Measurements from ENCODE around the gene TMBIM1. TPM values are rescaled to one million over a fixed set of nuclear protein-coding genes. Genes with fewer than 3 reads are reported as not detected.

TMBIM1 gene
- total RNA-seq, 6 donors from 2014 or later = 112 to 359 (median 236) TPM

GRCh38 chr2:218286570-218287459 lies 5.5 kb downstream of the TMBIM1 start:
- H3K36me3 ChIP-seq = peaks cover under 1 to 25% (median 10%) of the 10 kb centered on the region in 4 donors
- peak overlapping the region; percentile 8 to 97 (median 32) for H3K4me3 ChIP-seq
- TF ChIP-seq EP300 (IDR thresholded peaks at IDR 0.05) (peak in 2 of 4 donors; percentile 45 to 88), CTCF (IDR thresholded peaks at IDR 0.05) (no peak), POLR2AphosphoS5 (IDR thresholded peaks at IDR 0.05) (peak; percentile 52 to 87), POLR2A (IDR thresholded peaks at IDR 0.05) (peak in 3 of 4 donors; percentile 35 to 66 (median 42))
- 3 to 6% methylated on average over 11 of the region's 11 CpGs for WGBS, 2 donors
- H3K27ac ChIP-seq = peak overlapping the region; percentile 97 to 100 (median 99)
- H3K9me3 ChIP-seq = no peaks in the 10 kb centered on the region
- peak; percentile 92 for ATAC-seq (ENCODE audit: low FRiP score in 2 of 2)
- peaks cover 81 to 100% (median 95%) of the 10 kb centered on the region in 4 donors for H3K4me1 ChIP-seq
- no peaks in the 10 kb centered on the region for H3K27me3 ChIP-seq
- DNase-seq = peak in 1 of 2 donors; percentile 97

DNA sequence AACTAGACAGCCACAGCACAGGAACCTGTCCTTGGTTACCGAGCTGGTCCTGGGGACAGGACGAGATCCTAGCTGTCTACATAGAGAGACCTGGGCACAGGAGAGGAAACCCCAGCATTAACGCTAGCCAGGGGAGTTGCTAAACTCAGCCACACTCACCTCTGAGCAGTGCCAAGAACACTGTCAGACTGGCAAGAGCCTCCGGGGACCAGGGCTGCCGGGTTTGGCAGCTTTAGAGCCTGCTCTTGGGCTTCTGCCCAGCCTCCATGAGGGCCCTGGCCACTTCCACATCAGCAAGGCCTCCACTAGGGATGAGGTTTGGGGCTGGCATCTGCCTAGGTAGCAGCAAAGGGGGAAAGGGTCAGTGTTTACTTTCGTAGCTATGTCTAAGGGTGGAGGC lies 6.7 kb downstream of the TMBIM1 start:
- DNase-seq (peak in 1 of 2 donors; percentile 86), ATAC-seq (ENCODE audit: low FRiP score in 2 of 2) (peak in 1 of 2 donors; percentile 44)

GRCh38 chr2:218284106-218284811 lies 8.0 kb downstream of the TMBIM1 start:
- no peaks in the 10 kb centered on the region for H3K9me3 ChIP-seq
- H3K36me3 ChIP-seq = peaks cover 20 to 51% (median 34%) of the 10 kb centered on the region in 4 donors
- ATAC-seq (ENCODE audit: low FRiP score in 2 of 2) = peak in 1 of 2 donors; percentile 48
- H3K4me3 ChIP-seq = peak overlapping the region in 1 of 4 donors; percentile 18
- 58 to 68% methylated on average over 13 to 16 of the region's 16 CpGs for WGBS, 2 donors
- H3K4me1 ChIP-seq = peaks cover 71 to 83% (median 80%) of the 10 kb centered on the region in 4 donors
- H3K27me3 ChIP-seq = no peaks in the 10 kb centered on the region
- DNase-seq = peak in 1 of 2 donors; percentile 69
- H3K27ac ChIP-seq = peak overlapping the region; percentile 79 to 100 (median 99)
- TF ChIP-seq CTCF (IDR thresholded peaks at IDR 0.05) (no peak), EP300 (IDR thresholded peaks at IDR 0.05) (no peak), POLR2A (IDR thresholded peaks at IDR 0.05) (no peak), POLR2AphosphoS5 (IDR thresholded peaks at IDR 0.05) (no peak)

More for the DNA sequence above, 6.7 kb downstream of the TMBIM1 start:
- H3K4me1 ChIP-seq = peaks cover 84 to 96% (median 94%) of the 10 kb centered on the region in 4 donors
- no peaks in the 10 kb centered on the region for H3K9me3 ChIP-seq
- peak overlapping the region; percentile 97 to 100 (median 99) for H3K27ac ChIP-seq
- TF ChIP-seq POLR2AphosphoS5 (IDR thresholded peaks at IDR 0.05) = peak in 1 of 2 donors; percentile 35
- TF ChIP-seq POLR2A (IDR thresholded peaks at IDR 0.05) = peak in 1 of 4 donors; percentile 30
- TF ChIP-seq CTCF (IDR thresholded peaks at IDR 0.05) = no peak
- WGBS, 2 donors = 16 to 19% methylated on average over 3 to 6 of the region's 6 CpGs
- H3K36me3 ChIP-seq = peaks cover 7 to 37% (median 20%) of the 10 kb centered on the region in 4 donors
- peak overlapping the region in 2 of 4 donors; percentile 38 to 97 for H3K4me3 ChIP-seq
- no peaks in the 10 kb centered on the region for H3K27me3 ChIP-seq

DNA sequence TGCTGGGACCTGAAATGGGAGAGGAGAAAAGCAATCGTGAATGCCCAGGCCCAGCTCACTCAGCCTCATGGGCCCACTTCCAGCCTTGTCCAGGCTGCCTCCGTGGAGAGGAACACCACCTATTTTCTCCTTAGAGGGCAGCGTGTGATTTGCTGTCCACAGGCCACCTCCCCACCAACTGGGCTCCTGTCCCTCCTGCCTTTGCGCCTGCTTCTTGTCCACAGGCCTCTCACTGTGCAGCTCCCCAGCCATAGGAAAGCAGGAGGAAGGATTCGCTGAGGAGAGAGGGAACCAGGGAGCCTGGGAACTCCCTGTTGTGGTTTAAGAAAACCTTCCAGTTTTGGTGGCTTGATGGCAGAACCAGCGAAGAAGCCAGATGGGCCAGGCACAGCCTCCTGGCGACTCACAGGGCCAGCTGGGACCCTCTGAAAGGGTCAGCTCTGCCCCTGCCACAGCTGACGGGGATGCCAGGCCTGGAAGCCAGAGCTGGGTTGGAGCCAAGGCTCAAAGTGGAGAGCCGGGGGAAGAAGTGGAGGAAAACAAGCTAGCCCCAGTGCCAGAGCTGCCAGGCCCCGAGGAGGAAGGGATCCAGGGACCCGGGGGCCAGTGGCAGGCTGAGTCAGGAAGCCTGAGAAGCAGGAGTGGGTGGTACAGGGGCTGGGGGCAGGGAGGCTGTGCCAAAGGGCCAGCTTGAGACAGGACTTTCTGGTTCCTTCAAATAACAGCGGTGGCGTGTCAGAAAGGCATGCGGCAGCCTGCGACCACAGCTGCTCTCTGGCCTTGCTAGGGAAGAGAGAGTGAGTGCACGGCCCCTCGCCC lies 9.9 kb downstream of the TMBIM1 start:
- TF ChIP-seq CTCF (IDR thresholded peaks at IDR 0.05) = no peak
- no peak for TF ChIP-seq POLR2A (IDR thresholded peaks at IDR 0.05)
- peak in 1 of 4 donors; percentile 34 for TF ChIP-seq EP300 (IDR thresholded peaks at IDR 0.05)
- TF ChIP-seq POLR2AphosphoS5 (IDR thresholded peaks at IDR 0.05) = peak; percentile 22 to 59
- ATAC-seq (ENCODE audit: low FRiP score in 2 of 2) = peak in 1 of 2 donors; percentile 51

More for the DNA sequence above, 9.9 kb downstream of the TMBIM1 start:
- Histone ChIP-seq H3K27ac (peak overlapping the region; percentile 79 to 99 (median 90)), H3K9me3 (no peaks in the 10 kb centered on the region), H3K27me3 (no peaks in the 10 kb centered on the region), H3K4me1 (peaks cover 52 to 64% (median 62%) of the 10 kb centered on the region in 4 donors), H3K4me3 (no peak overlapping the region), H3K36me3 (peaks cover 25 to 70% (median 52%) of the 10 kb centered on the region in 4 donors)
- WGBS, 2 donors = 47 to 52% methylated on average over 10 to 17 of the region's 17 CpGs
- DNase-seq = peak in 1 of 2 donors; percentile 86
